Bronchial epithelial cell (primary cell): ENCODE data around the gene NMT1. TPM values are rescaled to one million over a fixed set of nuclear protein-coding genes. Genes with fewer than 3 reads are reported as not detected.

ENCODE experiments used
- DNase-seq: peaks from one replicate; pipeline ENCODE4 v3.0.0-alpha.2; 2010; ENCODE audit warnings: low read depth
- FAIRE-seq: peaks from 2 replicates; lab custom pipeline; 2011; peaks lifted over from hg19 to GRCh38; lab: Jason Lieb, UNC
- H3K27me3 ChIP-seq: 2 replicates; pipeline ENCODE4 v1.5.1; 2011; ENCODE audit warnings: low read length; ENCODE audit not compliant: control insufficient read depth, insufficient read depth
- H3K36me3 ChIP-seq: 2 replicates; pipeline ENCODE4 v1.5.1; 2011; ENCODE audit warnings: low read length; ENCODE audit not compliant: control insufficient read depth, insufficient read depth
- H3K4me3 ChIP-seq: 2 replicates; pipeline ENCODE4 v1.5.1; 2011; ENCODE audit warnings: mild to moderate bottlenecking, low read depth, low read length, control low read depth
- total RNA-seq: library from RNA; depleted of rRNA; stranded (reverse); fragments of >200 nt; gene quantifications from 2 replicates; pipeline ENCODE4 v1.2.1, GENCODE V29; 2014
- TF ChIP-seq, protein P1 (sequence below): IDR thresholded peaks from 2 replicates; pipeline ENCODE4 v1.5.1; 2011; ENCODE audit warnings: mild to moderate bottlenecking, moderate library complexity, low read length, control low read depth, inconsistent platforms; ENCODE audit not compliant: insufficient read depth, severe bottlenecking

Gene NMT1
- total RNA-seq, 1 donor from 2014 or later = 54.2 TPM

DNA sequence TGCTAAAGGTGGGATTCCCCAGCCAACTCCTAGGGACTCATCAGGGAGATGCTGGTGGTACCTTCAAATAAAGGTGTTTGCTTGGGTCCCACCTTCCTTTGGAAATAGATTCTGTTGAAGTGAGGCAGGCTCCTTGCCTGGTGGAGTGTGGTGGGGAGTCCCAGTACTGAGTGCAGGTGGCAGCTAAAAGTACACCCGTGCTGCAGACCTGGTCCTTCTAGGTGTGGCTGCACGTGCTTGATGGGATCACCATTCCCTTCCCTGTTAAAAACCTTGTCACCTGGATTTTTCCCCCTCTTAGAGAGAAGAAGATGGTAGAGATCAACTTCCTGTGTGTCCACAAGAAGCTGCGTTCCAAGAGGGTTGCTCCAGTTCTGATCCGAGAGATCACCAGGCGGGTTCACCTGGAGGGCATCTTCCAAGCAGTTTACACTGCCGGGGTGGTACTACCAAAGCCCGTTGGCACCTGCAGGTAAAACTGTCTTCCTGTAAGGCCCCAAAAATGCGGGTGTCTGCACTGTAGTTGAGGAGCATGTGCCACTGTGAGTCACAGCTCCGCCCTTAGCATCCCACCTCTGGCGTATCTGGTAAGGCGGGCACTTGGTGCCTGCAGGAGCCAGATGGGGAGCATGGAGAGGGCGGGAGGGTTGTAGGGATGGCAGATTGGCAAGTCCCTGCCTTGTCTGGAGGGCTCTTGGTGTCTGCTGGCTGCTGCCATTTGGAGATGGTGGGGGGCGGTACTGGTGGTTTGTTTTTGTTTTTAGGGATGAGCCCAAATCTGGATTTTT lies 37.2 kb downstream of the NMT1 start:
- Histone ChIP-seq H3K4me3 (no peak overlapping the region), H3K27me3 (no peaks in the 10 kb centered on the region), H3K36me3 (peaks cover 50% of the 10 kb centered on the region)
- no peak for FAIRE-seq
- DNase-seq = no peak
- TF ChIP-seq, protein P1, sequence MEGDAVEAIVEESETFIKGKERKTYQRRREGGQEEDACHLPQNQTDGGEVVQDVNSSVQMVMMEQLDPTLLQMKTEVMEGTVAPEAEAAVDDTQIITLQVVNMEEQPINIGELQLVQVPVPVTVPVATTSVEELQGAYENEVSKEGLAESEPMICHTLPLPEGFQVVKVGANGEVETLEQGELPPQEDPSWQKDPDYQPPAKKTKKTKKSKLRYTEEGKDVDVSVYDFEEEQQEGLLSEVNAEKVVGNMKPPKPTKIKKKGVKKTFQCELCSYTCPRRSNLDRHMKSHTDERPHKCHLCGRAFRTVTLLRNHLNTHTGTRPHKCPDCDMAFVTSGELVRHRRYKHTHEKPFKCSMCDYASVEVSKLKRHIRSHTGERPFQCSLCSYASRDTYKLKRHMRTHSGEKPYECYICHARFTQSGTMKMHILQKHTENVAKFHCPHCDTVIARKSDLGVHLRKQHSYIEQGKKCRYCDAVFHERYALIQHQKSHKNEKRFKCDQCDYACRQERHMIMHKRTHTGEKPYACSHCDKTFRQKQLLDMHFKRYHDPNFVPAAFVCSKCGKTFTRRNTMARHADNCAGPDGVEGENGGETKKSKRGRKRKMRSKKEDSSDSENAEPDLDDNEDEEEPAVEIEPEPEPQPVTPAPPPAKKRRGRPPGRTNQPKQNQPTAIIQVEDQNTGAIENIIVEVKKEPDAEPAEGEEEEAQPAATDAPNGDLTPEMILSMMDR = no peak

DNA sequence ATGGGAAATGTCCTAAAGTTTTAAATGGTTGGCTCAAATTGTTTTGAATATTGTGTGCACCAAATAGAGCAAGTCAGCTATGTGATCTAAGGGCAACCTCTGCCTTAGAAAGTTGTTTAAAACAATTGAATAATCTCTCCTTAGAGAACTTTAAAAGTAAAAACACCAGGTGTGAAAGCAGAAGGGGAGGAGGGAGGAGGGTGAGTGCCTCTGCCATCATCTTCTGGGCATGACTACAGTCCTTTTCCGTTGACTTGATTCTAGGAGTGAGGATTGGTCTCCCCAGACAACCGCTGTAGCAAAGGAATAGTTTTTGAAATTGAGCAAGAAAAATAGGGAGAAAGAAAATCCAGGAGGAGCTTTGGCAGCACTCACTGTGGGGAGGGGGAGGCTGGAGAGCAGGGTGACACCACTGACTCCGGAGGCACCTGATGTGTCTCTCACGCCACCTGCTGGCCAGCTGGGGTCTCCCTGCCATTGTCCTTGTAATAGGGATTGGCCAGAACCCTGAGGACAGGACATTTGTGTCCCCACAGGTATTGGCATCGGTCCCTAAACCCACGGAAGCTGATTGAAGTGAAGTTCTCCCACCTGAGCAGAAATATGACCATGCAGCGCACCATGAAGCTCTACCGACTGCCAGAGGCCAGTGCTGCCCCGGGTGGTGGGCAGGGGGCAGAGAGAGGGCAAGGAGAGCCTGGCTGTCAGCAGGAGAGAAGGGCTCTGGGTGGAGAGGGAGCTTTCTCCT lies 37.9 kb downstream of the NMT1 start:
- no peak for FAIRE-seq
- Histone ChIP-seq H3K36me3 (peaks cover 53% of the 10 kb centered on the region), H3K4me3 (no peak overlapping the region), H3K27me3 (no peaks in the 10 kb centered on the region)
- TF ChIP-seq, protein P1 = peak; percentile 92
- DNase-seq = peak; percentile 68

DNA sequence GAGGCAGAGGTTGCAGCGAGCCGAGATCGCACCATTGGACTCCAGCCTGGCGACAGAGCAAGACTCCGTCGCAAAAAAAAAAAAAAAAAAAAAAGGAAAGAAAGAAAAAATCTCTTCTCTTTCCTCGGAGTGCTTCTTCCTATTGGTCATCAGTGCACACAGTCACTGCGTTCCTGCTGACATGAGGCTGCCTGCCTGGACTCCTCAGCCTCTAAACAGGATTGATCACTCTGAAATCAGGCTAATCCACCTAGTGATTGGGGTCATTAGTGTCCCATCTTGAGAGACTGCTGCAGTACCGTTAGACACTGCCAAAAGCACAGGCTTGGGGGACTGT lies 40.4 kb downstream of the NMT1 start:
- no peak for FAIRE-seq
- H3K36me3 ChIP-seq = peaks cover 66% of the 10 kb centered on the region

DNA sequence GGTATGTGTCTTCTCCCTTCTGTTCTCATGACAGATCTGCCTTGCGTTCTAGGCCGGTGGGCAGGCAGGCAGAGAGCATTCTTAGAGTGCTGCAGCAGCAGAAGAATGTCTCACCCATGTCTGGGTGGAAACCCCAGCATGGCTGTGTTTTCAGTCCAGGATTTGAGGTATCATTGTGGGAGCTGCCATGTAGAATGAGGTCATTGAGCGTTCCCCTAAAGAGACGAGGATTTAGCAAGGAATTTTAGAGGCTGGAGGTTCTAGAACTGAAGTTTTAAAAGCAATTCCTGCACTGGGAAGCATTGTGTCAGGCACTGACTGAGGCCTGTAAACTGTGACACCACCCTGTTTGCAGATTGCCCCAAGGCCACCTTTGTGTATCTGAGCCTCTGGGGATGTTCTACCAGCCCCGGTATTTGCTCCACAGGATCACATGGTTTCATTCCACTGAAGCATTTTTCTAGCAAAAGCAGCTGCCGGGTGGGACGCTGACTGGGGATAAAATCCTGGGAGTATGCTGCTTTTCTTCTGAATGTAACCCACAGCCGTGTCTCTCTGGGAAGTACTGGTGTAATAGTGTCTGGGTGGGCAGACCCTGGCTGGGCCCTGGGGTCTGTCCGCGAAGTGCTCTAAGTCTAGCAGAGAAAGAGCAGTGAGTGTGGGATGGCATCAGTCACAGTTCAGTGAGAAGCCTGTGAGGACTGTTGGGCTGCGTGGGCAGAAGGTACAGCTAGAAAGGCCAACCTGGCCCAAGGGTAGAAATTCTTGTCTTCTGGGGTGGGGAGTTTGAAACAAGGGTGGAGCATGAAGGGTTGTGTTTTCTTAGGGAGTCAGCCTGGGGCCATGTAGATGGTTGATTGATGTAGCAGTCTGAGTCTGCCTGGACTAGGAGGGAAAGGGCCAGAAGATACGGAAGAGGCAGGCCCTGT lies 41.0 kb downstream of the NMT1 start:
- no peaks in the 10 kb centered on the region for H3K27me3 ChIP-seq
- FAIRE-seq (no peak), DNase-seq (no peak)
- TF ChIP-seq, protein P1 = no peak
- no peak overlapping the region for H3K4me3 ChIP-seq
- peaks cover 62% of the 10 kb centered on the region for H3K36me3 ChIP-seq

More for the DNA sequence above, 40.4 kb downstream of the NMT1 start:
- no peaks in the 10 kb centered on the region for H3K27me3 ChIP-seq
- no peak for DNase-seq
- no peak overlapping the region for H3K4me3 ChIP-seq
- TF ChIP-seq, protein P1 = no peak

DNA sequence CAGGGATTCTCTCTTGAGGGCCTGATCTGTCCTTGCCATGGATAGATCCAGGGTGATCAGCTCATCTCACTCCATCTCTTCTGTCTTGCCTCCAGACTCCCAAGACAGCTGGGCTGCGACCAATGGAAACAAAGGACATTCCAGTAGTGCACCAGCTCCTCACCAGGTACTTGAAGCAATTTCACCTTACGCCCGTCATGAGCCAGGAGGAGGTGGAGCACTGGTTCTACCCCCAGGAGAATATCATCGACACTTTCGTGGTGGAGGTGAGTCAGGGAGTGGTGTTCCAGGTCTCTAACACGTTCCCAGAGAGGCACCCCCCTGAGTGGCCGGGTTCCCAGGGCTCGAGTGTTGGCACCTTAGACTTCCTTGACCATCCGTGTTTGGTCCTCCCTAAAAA lies 41.7 kb downstream of the NMT1 start:
- Histone ChIP-seq H3K36me3 (peaks cover 60% of the 10 kb centered on the region), H3K27me3 (no peaks in the 10 kb centered on the region), H3K4me3 (no peak overlapping the region)
- DNase-seq (no peak), FAIRE-seq (no peak)
- TF ChIP-seq, protein P1 = no peak
